HCT116 (cell line): ENCODE results near the gene CSF3R. TPM values are rescaled to one million over a fixed set of nuclear protein-coding genes. Genes with fewer than 3 reads are reported as not detected.

Source experiments
- ATAC-seq: fragments of 200-7000 bp; cut with Tn5 transposase; 2 replicates; pipeline ENCODE4 v1.9.1; 2020; ENCODE audit warnings: mild to moderate bottlenecking, moderate library complexity
- BruUV-seq: library from RNA; stranded (reverse); fragments of 400-500 nt; replicated peaks from 2 replicates; lab custom pipeline; 2021; lab: Mats Ljungman, UMichigan
- CTCF ChIA-PET: fragments of 300-600 bp; sonication (Branson Sonifier 250); formaldehyde crosslinking; loops from one replicate; lab custom pipeline; 2021; ENCODE audit warnings: antibody characterized with exemption; lab: Charles Lee
- POLR2A ChIA-PET: fragments of 300-600, 350-600 bp; sonication (Branson Sonifier 250); formaldehyde crosslinking; loops from one replicate; lab custom pipeline; 2021; ENCODE audit warnings: antibody characterized with exemption; lab: Charles Lee
- RAD21 ChIA-PET, 2 experiments: fragments of 300-600 bp; sonication (Branson Sonifier 250); formaldehyde crosslinking; loops; one replicate each; lab custom pipeline; 2023; ENCODE audit warnings: low total read pairs in 2 of 2; ENCODE audit not compliant: uncharacterized antibody in 2 of 2, unreplicated experiment in 2 of 2, low non-redundant PET in 1 of 2; lab: Charles Lee
- DNase-seq: peaks from one replicate; pipeline ENCODE4 v3.0.0-alpha.2; 2010; ENCODE audit warnings: low read depth, low spot score
- H2AFZ ChIP-seq: fragments of 200-600 bp; shearing (Covaris generic), sonication (generic); 2 replicates; pipeline ENCODE4 v1.6.1; 2017; ENCODE audit warnings: low read depth, mixed run types, mixed read lengths, antibody characterized with exemption, low read length; ENCODE audit not compliant: poor library complexity, severe bottlenecking
- H3K27ac ChIP-seq: 2 replicates; pipeline ENCODE4 v1.5.1; 2012; ENCODE audit warnings: low read depth, low read length
- H3K27me3 ChIP-seq: fragments of 200-600 bp; sonication (generic); 2 replicates; pipeline ENCODE4 v1.6.1; 2016; ENCODE audit warnings: mixed run types, low read length, mixed read lengths; ENCODE audit not compliant: insufficient read depth
- H3K36me3 ChIP-seq, 2 experiments: fragments of 200-500 bp in 1 of 2; fragments of 200-600 bp in 1 of 2; sonication (Bioruptor generic) in 1 of 2; sonication (generic) in 1 of 2; 2 replicates each; pipeline versions ENCODE4 v1.5.1 to v1.6.1; 2014 to 2016; ENCODE audit warnings: low read length in 2 of 2, inconsistent platforms in 1 of 2, mixed read lengths in 1 of 2, mixed run types in 1 of 2; ENCODE audit not compliant: insufficient read depth in 2 of 2, control insufficient read depth in 1 of 2
- H3K4me1 ChIP-seq, 2 experiments: fragments of 200-600 bp in 1 of 2; sonication (generic) in 1 of 2; 2 replicates each; pipeline versions ENCODE4 v1.5.1 to v1.6.1; 2012 to 2017; ENCODE audit warnings: low read length in 2 of 2, inconsistent platforms in 1 of 2, mild to moderate bottlenecking in 1 of 2, mixed read lengths in 1 of 2, mixed run types in 1 of 2, moderate library complexity in 1 of 2; ENCODE audit not compliant: insufficient read depth in 2 of 2, control insufficient read depth in 1 of 2
- H3K4me2 ChIP-seq: fragments of 200-600 bp; sonication (generic); 2 replicates; pipeline ENCODE4 v1.6.1; 2017; ENCODE audit warnings: mixed run types, low read length, mixed read lengths
- H3K4me3 ChIP-seq, 2 experiments: fragments of 200-600 bp in 1 of 2; sonication (generic) in 1 of 2; replicated peaks in 1 of 2; 2 replicates each; pipeline ENCODE4 v1.5.1; 2011 to 2016; ENCODE audit warnings: low read length in 2 of 2, control low read depth in 1 of 2, low read depth in 1 of 2, mild to moderate bottlenecking in 1 of 2, mixed read lengths in 1 of 2, mixed run types in 1 of 2
- H3K79me2 ChIP-seq: fragments of 200-600 bp; sonication (generic); 2 replicates; pipeline ENCODE4 v1.6.1; 2017; ENCODE audit warnings: mild to moderate bottlenecking, mixed run types, low read length, moderate library complexity, mixed read lengths; ENCODE audit not compliant: insufficient read depth
- H3K9ac ChIP-seq: fragments of 200-600 bp; sonication (generic); 2 replicates; pipeline ENCODE4 v1.6.1; 2016; ENCODE audit warnings: low read length, mixed read lengths
- H3K9me2 ChIP-seq: fragments of 200-600 bp; sonication (generic), shearing (Covaris generic); 2 replicates; pipeline ENCODE4 v1.6.1; 2017; ENCODE audit warnings: mixed run types, mild to moderate bottlenecking, moderate library complexity; ENCODE audit not compliant: insufficient read depth
- H3K9me3 ChIP-seq, 2 experiments: fragments of 200-500 bp in 1 of 2; fragments of 200-600 bp in 1 of 2; sonication (Bioruptor generic) in 1 of 2; sonication (generic) in 1 of 2; 2 replicates each; pipeline ENCODE4 v1.6.1; 2014 to 2017; ENCODE audit warnings: low read length in 2 of 2, mixed read lengths in 2 of 2, inconsistent platforms in 1 of 2, low read depth in 1 of 2, mild to moderate bottlenecking in 1 of 2, mixed run types in 1 of 2, moderate library complexity in 1 of 2; ENCODE audit not compliant: control insufficient read depth in 1 of 2, insufficient read depth in 1 of 2
- H4K20me1 ChIP-seq: fragments of 200-600 bp; sonication (generic), shearing (Covaris generic); 2 replicates; pipeline ENCODE4 v1.6.1; 2017; ENCODE audit warnings: mixed run types, mild to moderate bottlenecking, moderate library complexity; ENCODE audit not compliant: insufficient read depth
- ATF3 ChIP-seq: IDR thresholded peaks from 2 replicates; pipeline ENCODE4 v1.6.1; 2012
- CBX3 ChIP-seq: IDR thresholded peaks from 2 replicates; pipeline ENCODE4 v1.6.1; 2012; ENCODE audit warnings: low read depth
- CEBPB ChIP-seq: IDR thresholded peaks from 2 replicates; pipeline ENCODE4 v1.6.1; 2012; ENCODE audit warnings: low read depth
- CTCF ChIP-seq, 3 experiments: fragments of 200-600 bp in 1 of 3; sonication (generic) in 1 of 3; IDR thresholded peaks in 2 of 3; conservative IDR thresholded peaks in 1 of 3; 2 replicates each; pipeline ENCODE4 v1.5.1; 2012 to 2017; ENCODE audit warnings: low read depth in 2 of 3, low read length in 2 of 3, antibody characterized with exemption in 1 of 3, borderline replicate concordance in 1 of 3, control low read depth in 1 of 3, mild to moderate bottlenecking in 1 of 3, mixed read lengths in 1 of 3, mixed run types in 1 of 3, moderate library complexity in 1 of 3; ENCODE audit not compliant: insufficient read depth in 1 of 3
- EGR1 ChIP-seq: IDR thresholded peaks from 2 replicates; pipeline ENCODE4 v1.6.1; 2012; ENCODE audit warnings: low read depth
- FOSL1 ChIP-seq: IDR thresholded peaks from 2 replicates; pipeline ENCODE4 v1.6.1; 2012; ENCODE audit warnings: low read depth
- JUND ChIP-seq: IDR thresholded peaks from 2 replicates; pipeline ENCODE4 v1.6.1; 2012
- MAX ChIP-seq: IDR thresholded peaks from 2 replicates; pipeline ENCODE4 v1.6.1; 2012
- POLR2A ChIP-seq: IDR thresholded peaks from 2 replicates; pipeline ENCODE4 v1.7.0; 2011; ENCODE audit warnings: borderline replicate concordance; ENCODE audit not compliant: insufficient read depth, insufficient read length; ENCODE audit errors: extremely low read depth
- POLR2AphosphoS5 ChIP-seq: IDR thresholded peaks from 2 replicates; pipeline ENCODE4 v1.6.1; 2011; ENCODE audit warnings: mild to moderate bottlenecking, low read depth, low read length, moderate library complexity
- RAD21 ChIP-seq: IDR thresholded peaks from 2 replicates; pipeline ENCODE4 v1.6.1; 2012; ENCODE audit warnings: low read depth, mild to moderate bottlenecking
- REST ChIP-seq: IDR thresholded peaks from 2 replicates; pipeline ENCODE4 v1.6.1; 2012; ENCODE audit warnings: low read depth
- SIN3A ChIP-seq: IDR thresholded peaks from 2 replicates; pipeline ENCODE4 v1.6.1; 2012; ENCODE audit warnings: low read depth
- SP1 ChIP-seq: IDR thresholded peaks from 2 replicates; pipeline ENCODE4 v1.6.1; 2012; ENCODE audit warnings: low read depth
- SRF ChIP-seq: IDR thresholded peaks from 2 replicates; pipeline ENCODE4 v1.6.1; 2012; ENCODE audit warnings: low read depth
- YY1 ChIP-seq: IDR thresholded peaks from 2 replicates; pipeline ENCODE4 v1.6.1; 2011; ENCODE audit warnings: low read length, low read depth, moderate library complexity, mild to moderate bottlenecking; ENCODE audit not compliant: insufficient replicate concordance; ENCODE audit errors: extremely low read depth
- ZBTB33 ChIP-seq: IDR thresholded peaks from 2 replicates; pipeline ENCODE4 v1.6.1; 2011; ENCODE audit warnings: mild to moderate bottlenecking, low read length, moderate library complexity; ENCODE audit not compliant: insufficient replicate concordance; ENCODE audit errors: extremely low read depth
- ZFX ChIP-seq: fragments of 450-650 bp; IDR thresholded peaks from 2 replicates; pipeline ENCODE4 v1.6.1; 2017
- ZNF274 ChIP-seq: fragments of 200-500 bp; sonication (Bioruptor generic); IDR thresholded peaks from 2 replicates; pipeline ENCODE4 v1.6.1; 2014; ENCODE audit warnings: mild to moderate bottlenecking, low read depth, low read length, inconsistent platforms
- intact Hi-C: fragments of 100-400 bp; cut with micrococcal nuclease; formaldehyde crosslinking; loops from 2 replicates; pipeline ENCODE4 v1.10.0; 2022
- total RNA-seq: library from RNA; stranded (reverse); gene quantifications from one replicate; pipeline ENCODE4 v1.2.1, GENCODE V29; 2021; ENCODE audit not compliant: unreplicated experiment

The CSF3R gene
- total RNA-seq, 1 experiment from 2014 or later, result 0.32 TPM

- Histone ChIP-seq H3K4me2 (peak within 1 kb of the TSS; percentile 90), H3K27me3 (no peaks in the 10 kb centered on the region), H3K9me3 (no peaks in the 10 kb centered on the region), H3K4me1 (peaks cover 11 to 33% of the 10 kb centered on the region in 2 experiments), H2AFZ (no peak within 1 kb of the TSS), H3K9ac (peak within 1 kb of the TSS; percentile 83), H3K79me2 (peaks cover 28% of the 10 kb centered on the region), H3K27ac (peak within 1 kb of the TSS; percentile 84), H4K20me1 (no peaks in the 10 kb centered on the region), H3K4me3 (peak within 1 kb of the TSS; percentile 73 to 100), H3K9me2 (no peaks in the 10 kb centered on the region), H3K36me3 (peaks cover 6 to 22% of the 10 kb centered on the region in 2 experiments; a peak in 3 of 4 replicates)
- CTCF ChIA-PET, result interaction anchor here (0.7 to 1.3 kb wide), 3 partner anchors 9 to 52 kb away, joined by 3 to 4 read pairs (median 3); partner anchors contain the start of gene OSCP1
- peak; percentile 90 for ATAC-seq
- POLR2A ChIA-PET, result interaction anchor here (0.6 to 2.0 kb wide), 6 partner anchors 10 to 63 kb away, joined by 3 to 20 read pairs (median 4); partner anchors contain the start of gene OSCP1
- RAD21 ChIA-PET, result no interaction called here
- intact Hi-C loops, result loop anchor here (2.0 kb wide), 1 partner anchor 21 kb away; no protein-coding TSS in a partner anchor
- peak; percentile 88 for DNase-seq
- BruUV-seq, result no TSS peak
- TF ChIP-seq RAD21, result no peak
- peak; percentile 98 for TF ChIP-seq SRF
- peak; percentile 97 for TF ChIP-seq CEBPB
- TF ChIP-seq SIN3A, result peak; percentile 47; the same call in 1 of the 2 replicates
- TF ChIP-seq ATF3, result no peak
- TF ChIP-seq JUND, result no peak
- no peak for TF ChIP-seq ZNF274
- no peak for TF ChIP-seq EGR1
- TF ChIP-seq REST, result no peak
- no peak for TF ChIP-seq ZBTB33
- peak; percentile 88 for TF ChIP-seq POLR2A
- no peak for TF ChIP-seq FOSL1
- no peak for TF ChIP-seq CTCF (IDR thresholded peaks at IDR 0.05 in 2 of 3, conservative IDR thresholded peaks at IDR 0.05 in 1 of 3; ENCODE audit: borderline replicate concordance in 1 of 3, insufficient read depth in 1 of 3, low read depth in 2 of 3, low read length in 2 of 3)
- peak; percentile 94 for TF ChIP-seq ZFX
- peak; percentile 95 for TF ChIP-seq MAX
- peak; percentile 89 for TF ChIP-seq SP1
- peak; percentile 100 for TF ChIP-seq YY1
- peak; percentile 93 for TF ChIP-seq POLR2AphosphoS5
- TF ChIP-seq CBX3, result peak; percentile 41; the same call in 1 of the 2 replicates
Observed at GRCh38 chr1:36463803-36464604, 18.7 kb downstream of the CSF3R start, which contains the start of gene MRPS15. Gene MRPS15, minus strand, starts transcription at chr1:36464384. Its CDS starts 109 bp downstream, at chr1:36464275.
